Measurements from ENCODE around the gene SLC5A2.

DNA sequence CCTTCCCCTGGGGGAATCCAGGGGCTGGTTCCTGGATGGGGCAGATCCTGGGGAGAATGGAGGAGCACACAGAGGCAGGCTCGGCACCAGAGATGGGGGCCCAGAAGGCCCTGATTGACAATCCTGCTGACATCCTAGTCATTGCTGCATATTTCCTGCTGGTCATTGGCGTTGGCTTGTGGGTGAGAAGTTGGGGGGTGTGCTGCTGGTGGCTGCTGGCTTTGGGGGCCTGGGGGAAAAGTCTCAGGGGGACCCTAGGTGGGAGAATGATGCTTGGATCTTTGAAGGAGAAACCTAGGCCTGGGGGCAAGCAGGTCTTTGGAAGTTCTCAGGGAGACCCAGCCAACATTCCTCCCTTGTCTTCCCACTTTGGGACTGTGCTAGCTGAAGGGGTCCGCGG, at the start of gene SLC5A2:
- TF ChIP-seq YY1 (IDR thresholded peaks at IDR 0.05; ENCODE audit: insufficient read depth, insufficient read length) (no peak), ZNF274 (IDR thresholded peaks at IDR 0.05; ENCODE audit: low read depth, low read length) (no peak), SUZ12 (IDR thresholded peaks at IDR 0.05; ENCODE audit: extremely low read depth, insufficient read depth, insufficient read length) (no peak)
